GM12878 (cell line): Measurements from ENCODE around the gene UBQLN1. TPM values are rescaled to one million over a fixed set of nuclear protein-coding genes. Genes with fewer than 3 reads are reported as not detected.

ENCODE experiments used
- EED ChIP-seq: sonication (generic); IDR thresholded peaks from 2 replicates; pipeline ENCODE4 v1.6.1; 2016; ENCODE audit warnings: antibody characterized with exemption, low read depth
- HDAC6 ChIP-seq: fragments of 200-600 bp; sonication (generic); IDR thresholded peaks from one replicate; pipeline ENCODE4 v1.8.0; 2017; ENCODE audit warnings: antibody characterized with exemption; ENCODE audit not compliant: unreplicated experiment
- IKZF1 ChIP-seq: fragments of 450-650 bp; conservative IDR thresholded peaks from 2 replicates; pipeline ENCODE4 v1.6.1; 2017; ENCODE audit warnings: antibody characterized with exemption, mild to moderate bottlenecking
- IKZF2 ChIP-seq, 2 experiments: fragments of 450-650 bp; IDR thresholded peaks; 2 replicates each; pipeline ENCODE4 v1.6.1; 2017; ENCODE audit warnings: mild to moderate bottlenecking in 2 of 2, moderate library complexity in 2 of 2
- JUND ChIP-seq: IDR thresholded peaks from 2 replicates; pipeline ENCODE4 v1.6.1; 2012; ENCODE audit warnings: low read depth, mild to moderate bottlenecking, low read length, improper control_type of control experiment, moderate library complexity
- MYB ChIP-seq: fragments of 150-350 bp; IDR thresholded peaks from 2 replicates; pipeline ENCODE4 v1.6.1; 2014; ENCODE audit warnings: mild to moderate bottlenecking, low read depth, low read length, borderline replicate concordance
- RAD51 ChIP-seq: fragments of 450-650 bp; IDR thresholded peaks from 2 replicates; pipeline ENCODE4 v1.6.1; 2016; ENCODE audit warnings: moderate library complexity, mild to moderate bottlenecking, inconsistent platforms
- RFX5 ChIP-seq: IDR thresholded peaks from 2 replicates; pipeline ENCODE4 v1.6.1; 2011; ENCODE audit warnings: low read depth, low read length, improper control_type of control experiment
- SRF ChIP-seq, 2 experiments: IDR thresholded peaks; 2 replicates each; pipeline ENCODE4 v1.6.1; 2011; ENCODE audit warnings: low read depth in 2 of 2, low read length in 2 of 2, mild to moderate bottlenecking in 1 of 2, moderate library complexity in 1 of 2
- TCF12 ChIP-seq: IDR thresholded peaks from 2 replicates; pipeline ENCODE4 v1.6.1; 2011; ENCODE audit warnings: low read depth, mild to moderate bottlenecking, low read length
- ZNF217 ChIP-seq: fragments of 450-650 bp; IDR thresholded peaks from 2 replicates; pipeline ENCODE4 v1.6.1; 2017; ENCODE audit warnings: antibody characterized with exemption, mild to moderate bottlenecking
- polyA plus RNA-seq, 11 experiments: library from polyadenylated mRNA; depleted of rRNA in 4 of 11; unstranded in 6 of 11; stranded (reverse) in 5 of 11; fragments of >200 nt; fragmentation: Nextera tagmentation in 4 of 11; fragmentation: Illumina TruSeq in 1 of 11; extraction: Ambion mirVana in 4 of 11; extraction: Trizol in 1 of 11; gene quantifications; 1 replicate in 1 of 11; 2 replicates in 10 of 11; pipeline versions ENCODE4 v1.2.1 to v1.2.3, GENCODE V29; 2011 to 2016; ENCODE audit warnings: inconsistent platforms in 2 of 11, missing spikeins in 2 of 11, low read depth in 1 of 11
- total RNA-seq, 4 experiments: library from RNA; depleted of rRNA in 3 of 4; stranded (reverse); fragments of >200 nt in 3 of 4; fragmentation: Illumina TruSeq in 1 of 4; extraction: Trizol in 1 of 4; gene quantifications; 2 replicates each; pipeline versions ENCODE4 v1.2.1 to v1.2.3, GENCODE V29; 2013 to 2021
- TF ChIP-seq, protein P1 (sequence below): IDR thresholded peaks from 2 replicates; pipeline ENCODE4 v1.6.1; 2012; ENCODE audit warnings: improper control_type of control experiment, low read depth, low read length; ENCODE audit not compliant: insufficient replicate concordance
- TF ChIP-seq, protein P2 (sequence below): fragments of 450-650 bp; IDR thresholded peaks from 2 replicates; pipeline ENCODE4 v1.6.1; 2014; ENCODE audit warnings: mild to moderate bottlenecking

The UBQLN1 gene
- total and polyA plus RNA-seq, 10 of the 15 experiments (the other 5 are each of a cell fraction or from before 2014, with no cell fraction given): 12.4 to 118 (median 66.1) TPM

GRCh38 chr9:83701769-83702168 is 6.0 kb downstream of the UBQLN1 start (continued):
- TF ChIP-seq, protein P1, sequence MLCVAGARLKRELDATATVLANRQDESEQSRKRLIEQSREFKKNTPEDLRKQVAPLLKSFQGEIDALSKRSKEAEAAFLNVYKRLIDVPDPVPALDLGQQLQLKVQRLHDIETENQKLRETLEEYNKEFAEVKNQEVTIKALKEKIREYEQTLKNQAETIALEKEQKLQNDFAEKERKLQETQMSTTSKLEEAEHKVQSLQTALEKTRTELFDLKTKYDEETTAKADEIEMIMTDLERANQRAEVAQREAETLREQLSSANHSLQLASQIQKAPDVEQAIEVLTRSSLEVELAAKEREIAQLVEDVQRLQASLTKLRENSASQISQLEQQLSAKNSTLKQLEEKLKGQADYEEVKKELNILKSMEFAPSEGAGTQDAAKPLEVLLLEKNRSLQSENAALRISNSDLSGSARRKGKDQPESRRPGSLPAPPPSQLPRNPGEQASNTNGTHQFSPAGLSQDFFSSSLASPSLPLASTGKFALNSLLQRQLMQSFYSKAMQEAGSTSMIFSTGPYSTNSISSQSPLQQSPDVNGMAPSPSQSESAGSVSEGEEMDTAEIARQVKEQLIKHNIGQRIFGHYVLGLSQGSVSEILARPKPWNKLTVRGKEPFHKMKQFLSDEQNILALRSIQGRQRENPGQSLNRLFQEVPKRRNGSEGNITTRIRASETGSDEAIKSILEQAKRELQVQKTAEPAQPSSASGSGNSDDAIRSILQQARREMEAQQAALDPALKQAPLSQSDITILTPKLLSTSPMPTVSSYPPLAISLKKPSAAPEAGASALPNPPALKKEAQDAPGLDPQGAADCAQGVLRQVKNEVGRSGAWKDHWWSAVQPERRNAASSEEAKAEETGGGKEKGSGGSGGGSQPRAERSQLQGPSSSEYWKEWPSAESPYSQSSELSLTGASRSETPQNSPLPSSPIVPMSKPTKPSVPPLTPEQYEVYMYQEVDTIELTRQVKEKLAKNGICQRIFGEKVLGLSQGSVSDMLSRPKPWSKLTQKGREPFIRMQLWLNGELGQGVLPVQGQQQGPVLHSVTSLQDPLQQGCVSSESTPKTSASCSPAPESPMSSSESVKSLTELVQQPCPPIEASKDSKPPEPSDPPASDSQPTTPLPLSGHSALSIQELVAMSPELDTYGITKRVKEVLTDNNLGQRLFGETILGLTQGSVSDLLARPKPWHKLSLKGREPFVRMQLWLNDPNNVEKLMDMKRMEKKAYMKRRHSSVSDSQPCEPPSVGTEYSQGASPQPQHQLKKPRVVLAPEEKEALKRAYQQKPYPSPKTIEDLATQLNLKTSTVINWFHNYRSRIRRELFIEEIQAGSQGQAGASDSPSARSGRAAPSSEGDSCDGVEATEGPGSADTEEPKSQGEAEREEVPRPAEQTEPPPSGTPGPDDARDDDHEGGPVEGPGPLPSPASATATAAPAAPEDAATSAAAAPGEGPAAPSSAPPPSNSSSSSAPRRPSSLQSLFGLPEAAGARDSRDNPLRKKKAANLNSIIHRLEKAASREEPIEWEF: no peak
- TF ChIP-seq MYB (no peak), IKZF1 (0 out of 2 replicates have a peak, but pooled peaks have one; percentile 17), ZNF217 (no peak), IKZF2 (IDR thresholded peaks at IDR 0.05) (0 out of 4 replicates have a peak, but pooled peaks of 1 of the 2 experiments have one; percentile 24), HDAC6 (no peak), RFX5 (no peak), EED (no peak), JUND (no peak), RAD51 (peak; percentile 65), TCF12 (no peak), SRF (IDR thresholded peaks at IDR 0.05; ENCODE audit: low read depth in 2 of 2, low read length in 2 of 2) (no peak)
- TF ChIP-seq, protein P2, sequence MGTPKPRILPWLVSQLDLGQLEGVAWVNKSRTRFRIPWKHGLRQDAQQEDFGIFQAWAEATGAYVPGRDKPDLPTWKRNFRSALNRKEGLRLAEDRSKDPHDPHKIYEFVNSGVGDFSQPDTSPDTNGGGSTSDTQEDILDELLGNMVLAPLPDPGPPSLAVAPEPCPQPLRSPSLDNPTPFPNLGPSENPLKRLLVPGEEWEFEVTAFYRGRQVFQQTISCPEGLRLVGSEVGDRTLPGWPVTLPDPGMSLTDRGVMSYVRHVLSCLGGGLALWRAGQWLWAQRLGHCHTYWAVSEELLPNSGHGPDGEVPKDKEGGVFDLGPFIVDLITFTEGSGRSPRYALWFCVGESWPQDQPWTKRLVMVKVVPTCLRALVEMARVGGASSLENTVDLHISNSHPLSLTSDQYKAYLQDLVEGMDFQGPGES: no peak
